ENCODE results near the gene XRN2.

DNA sequence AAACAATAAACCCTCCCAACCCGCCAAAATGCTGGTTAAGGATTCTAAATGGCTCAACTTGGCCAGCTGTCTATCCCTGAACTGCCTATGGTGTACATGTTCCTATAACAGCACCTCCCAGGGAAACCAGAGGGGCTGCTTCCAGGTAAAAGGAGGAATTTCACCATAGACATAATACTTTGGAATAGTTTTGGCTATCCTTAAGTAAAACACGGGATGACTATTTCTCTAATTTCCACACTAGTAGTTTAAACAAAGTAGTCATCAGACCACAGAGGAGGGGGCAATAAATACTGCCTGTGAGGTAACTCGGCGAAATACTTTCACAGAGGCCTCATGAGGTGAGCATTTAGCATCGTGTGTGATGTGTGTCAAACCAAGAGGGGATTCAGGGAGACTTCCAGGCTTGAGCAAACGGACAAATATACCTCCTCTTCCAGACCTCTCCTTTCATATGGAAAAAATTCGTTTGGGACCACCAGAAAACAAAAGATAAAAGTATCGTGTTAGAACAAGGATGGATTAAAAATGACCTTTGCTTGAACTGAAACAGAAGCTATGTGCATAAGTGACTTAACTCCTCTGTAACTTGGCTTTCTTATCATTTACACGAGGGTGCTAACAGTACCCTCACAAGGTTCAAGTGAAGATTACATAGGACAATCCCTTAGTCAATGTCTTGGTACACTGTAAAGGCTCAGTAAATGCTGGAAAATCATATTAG, 1.0 kb upstream of the XRN2 start:
- TF ChIP-seq POLR2AphosphoS5 (IDR thresholded peaks at IDR 0.05) = no peak
- TF ChIP-seq, protein P1, sequence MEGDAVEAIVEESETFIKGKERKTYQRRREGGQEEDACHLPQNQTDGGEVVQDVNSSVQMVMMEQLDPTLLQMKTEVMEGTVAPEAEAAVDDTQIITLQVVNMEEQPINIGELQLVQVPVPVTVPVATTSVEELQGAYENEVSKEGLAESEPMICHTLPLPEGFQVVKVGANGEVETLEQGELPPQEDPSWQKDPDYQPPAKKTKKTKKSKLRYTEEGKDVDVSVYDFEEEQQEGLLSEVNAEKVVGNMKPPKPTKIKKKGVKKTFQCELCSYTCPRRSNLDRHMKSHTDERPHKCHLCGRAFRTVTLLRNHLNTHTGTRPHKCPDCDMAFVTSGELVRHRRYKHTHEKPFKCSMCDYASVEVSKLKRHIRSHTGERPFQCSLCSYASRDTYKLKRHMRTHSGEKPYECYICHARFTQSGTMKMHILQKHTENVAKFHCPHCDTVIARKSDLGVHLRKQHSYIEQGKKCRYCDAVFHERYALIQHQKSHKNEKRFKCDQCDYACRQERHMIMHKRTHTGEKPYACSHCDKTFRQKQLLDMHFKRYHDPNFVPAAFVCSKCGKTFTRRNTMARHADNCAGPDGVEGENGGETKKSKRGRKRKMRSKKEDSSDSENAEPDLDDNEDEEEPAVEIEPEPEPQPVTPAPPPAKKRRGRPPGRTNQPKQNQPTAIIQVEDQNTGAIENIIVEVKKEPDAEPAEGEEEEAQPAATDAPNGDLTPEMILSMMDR (IDR thresholded peaks at IDR 0.05 in 8 of 11, conservative IDR thresholded peaks at IDR 0.05 in 3 of 11) = no peak
